Measurements from ENCODE around the gene IL17F. TPM values are rescaled to one million over a fixed set of nuclear protein-coding genes. Genes with fewer than 3 reads are reported as not detected.

IL17F gene
- total RNA-seq, 1 donor = not detected

GRCh38 chr6:52233005-52233404, 11.3 kb downstream of the IL17F start:
- no peak overlapping the region for H3K4me3 ChIP-seq (ENCODE audit: low read depth, low read length)
- no peak for DNase-seq (ENCODE audit: low read depth)
- no peak for TF ChIP-seq CTCF (IDR thresholded peaks at IDR 0.05; ENCODE audit: insufficient read depth, low read depth, low read length)

GRCh38 chr6:52231406-52232127, 12.7 kb downstream of the IL17F start:
- DNase-seq (ENCODE audit: low read depth) = no peak

GRCh38 chr6:52230685-52231084, 13.6 kb downstream of the IL17F start:
- no peak for TF ChIP-seq CTCF (IDR thresholded peaks at IDR 0.05; ENCODE audit: insufficient read depth, low read depth, low read length)
- no peak overlapping the region for H3K4me3 ChIP-seq (ENCODE audit: low read depth, low read length)
- DNase-seq (ENCODE audit: low read depth) = no peak

More at GRCh38 chr6:52231406-52232127, 12.7 kb downstream of the IL17F start:
- TF ChIP-seq CTCF (IDR thresholded peaks at IDR 0.05; ENCODE audit: insufficient read depth, low read depth, low read length) = no peak
- H3K4me3 ChIP-seq (ENCODE audit: low read depth, low read length) = no peak overlapping the region

- H3K4me3 ChIP-seq (ENCODE audit: low read depth, low read length) = no peak overlapping the region
- DNase-seq (ENCODE audit: low read depth) = peak; percentile 7
- no peak for TF ChIP-seq CTCF (IDR thresholded peaks at IDR 0.05; ENCODE audit: insufficient read depth, low read depth, low read length)
These were observed 16.8 kb downstream of the IL17F start for GRCh38 chr6:52227495-52227894.

GRCh38 chr6:52221302-52221701, 23.0 kb downstream of the IL17F start:
- DNase-seq (ENCODE audit: low read depth) = no peak
- no peak for TF ChIP-seq CTCF (IDR thresholded peaks at IDR 0.05; ENCODE audit: insufficient read depth, low read depth, low read length)

GRCh38 chr6:52217761-52218160, 26.5 kb downstream of the IL17F start:
- no peak overlapping the region for H3K4me3 ChIP-seq (ENCODE audit: low read depth, low read length)
- TF ChIP-seq CTCF (IDR thresholded peaks at IDR 0.05; ENCODE audit: insufficient read depth, low read depth, low read length) = no peak
- no peak for DNase-seq (ENCODE audit: low read depth)

More at GRCh38 chr6:52221302-52221701, 23.0 kb downstream of the IL17F start:
- no peak overlapping the region for H3K4me3 ChIP-seq (ENCODE audit: low read depth, low read length)
